GM19395 (cell line): ENCODE measurements around the gene ULBP1.
"Not testable (repeated sequence)": the region's sequence is repeated elsewhere in the genome, so short reads cannot be mapped to it uniquely, and the experiment has no call there.

Experiments
- ATAC-seq: cut with Tn5 transposase; IDR thresholded peaks from one replicate; pipeline ENCODE4 v1.9.1; 2021; ENCODE audit warnings: mild to moderate bottlenecking, moderate library complexity; ENCODE audit not compliant: unreplicated experiment

The ULBP1 gene

DNA sequence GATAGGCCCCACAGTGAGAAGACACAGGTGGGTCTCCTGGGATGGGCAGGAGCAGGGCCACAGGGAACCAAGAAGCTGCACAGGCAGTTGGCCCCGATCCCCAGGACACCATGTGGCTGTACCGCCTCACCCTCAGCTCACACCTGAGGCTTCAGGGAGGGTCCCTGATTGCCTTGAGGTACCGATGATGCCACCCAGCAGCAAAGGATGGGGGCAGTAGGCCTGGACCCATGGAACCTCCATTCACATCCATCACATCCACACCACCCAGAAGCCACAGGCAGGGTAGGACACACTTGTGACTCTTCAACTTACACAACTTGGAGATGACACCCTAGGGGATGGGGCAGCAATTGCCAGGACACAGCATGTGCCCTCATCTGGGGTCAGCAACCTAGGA, 39.9 kb downstream of the ULBP1 start:
- ATAC-seq = not testable (repeated sequence)

DNA sequence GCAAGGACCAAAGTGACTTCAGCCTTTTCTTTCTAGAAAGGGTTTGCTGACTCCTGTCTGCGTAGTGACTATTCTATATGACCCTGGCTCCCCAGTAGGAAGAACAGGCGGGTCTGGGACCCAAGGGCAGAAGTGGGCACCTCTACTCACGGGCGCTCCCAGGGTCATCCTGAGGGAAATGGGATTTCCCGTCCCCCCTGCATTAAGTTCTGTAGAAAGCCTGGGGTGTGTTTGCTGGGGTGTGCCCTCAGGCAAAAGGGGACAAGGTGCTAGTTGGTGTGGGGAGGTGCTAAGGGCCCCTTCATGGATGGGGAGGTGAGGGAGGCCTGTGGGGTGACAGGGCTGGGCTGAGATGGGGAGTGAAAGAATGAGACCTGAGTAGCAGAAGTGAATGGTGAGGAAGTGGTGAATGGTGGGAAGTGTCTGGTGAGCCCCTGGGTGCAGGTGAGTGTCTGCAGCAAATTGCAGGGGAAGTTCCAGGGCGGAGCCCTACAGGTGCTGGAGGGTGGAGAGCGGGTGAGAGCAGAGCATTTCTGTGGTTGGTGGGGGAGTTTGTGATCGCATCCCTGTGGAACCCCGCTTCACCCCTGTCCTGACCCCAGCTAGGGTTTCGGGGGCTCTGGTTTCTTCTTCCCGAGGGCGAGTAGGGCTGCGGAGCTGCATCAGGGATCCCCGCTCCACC, 40.5 kb downstream of the ULBP1 start:
- ATAC-seq = peak; percentile 9

- peak; percentile 68 for ATAC-seq
Measured at GRCh38 chr6:150004783-150005717, 41.3 kb downstream of the ULBP1 start.

DNA sequence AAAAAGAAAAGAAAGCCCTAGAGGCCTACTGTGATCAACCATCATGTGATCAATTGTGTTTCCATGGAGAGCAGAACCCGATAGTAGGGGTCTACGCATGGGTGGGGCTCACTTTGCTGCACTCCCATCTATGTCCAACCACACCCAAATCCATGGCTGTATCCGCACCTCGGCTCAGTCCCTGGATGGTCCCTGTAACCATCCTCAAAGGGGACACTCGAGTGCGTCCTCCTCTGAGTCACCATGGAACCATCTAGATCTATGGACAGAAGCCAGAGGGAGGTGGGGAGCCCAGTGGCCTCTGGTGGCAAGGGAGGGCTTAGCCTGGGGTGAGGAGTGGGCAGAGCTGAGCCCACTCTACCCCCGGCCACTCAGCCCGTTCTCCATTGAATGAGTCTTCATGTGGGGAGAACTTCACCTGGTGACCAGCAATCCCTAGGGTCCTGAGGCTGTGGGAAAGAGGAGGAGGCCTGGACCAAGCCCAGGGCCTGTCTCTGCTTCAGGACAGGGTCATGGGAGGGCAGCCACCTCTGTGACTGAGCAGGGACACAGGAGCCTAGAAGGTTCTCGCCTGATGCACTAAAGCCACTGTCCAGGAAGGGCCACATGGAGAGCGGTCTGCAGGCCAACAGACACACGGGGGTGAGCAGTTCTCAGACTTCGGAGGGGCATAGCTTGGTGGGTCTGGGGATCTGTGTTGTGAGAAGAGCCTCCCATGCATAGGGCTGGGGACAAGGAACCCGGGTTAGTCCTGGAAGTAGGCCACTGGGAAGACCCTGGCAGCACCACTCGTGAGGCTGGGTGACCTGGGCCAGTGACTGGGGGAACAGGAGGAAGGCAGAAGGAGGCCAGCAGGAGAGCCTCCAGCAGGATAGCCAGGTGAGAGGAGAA, 42.3 kb downstream of the ULBP1 start:
- ATAC-seq = no peak

GRCh38 chr6:150006961-150007464, 43.3 kb downstream of the ULBP1 start:
- ATAC-seq = peak; percentile 49

DNA sequence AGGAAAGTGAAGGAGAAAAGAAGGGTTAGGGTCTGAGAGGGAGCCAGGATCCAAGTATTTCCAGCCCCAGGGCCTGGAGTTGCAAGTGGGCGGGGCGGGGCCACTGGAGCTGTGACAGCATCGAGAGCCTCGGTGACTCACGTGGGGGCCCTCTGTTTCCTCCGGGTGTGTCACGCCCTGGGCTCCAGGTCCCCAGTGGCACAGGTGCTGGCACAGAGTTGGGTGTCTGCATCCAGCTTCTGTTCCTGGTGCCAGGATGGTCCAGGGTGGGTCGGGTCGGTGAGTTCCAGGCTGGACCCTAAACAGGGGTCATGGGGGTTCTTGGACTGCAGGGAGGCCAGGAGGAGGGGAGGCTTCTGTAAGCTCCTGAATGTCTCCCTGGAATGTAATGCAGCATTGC, 44.8 kb downstream of the ULBP1 start:
- no peak for ATAC-seq

GRCh38 chr6:150012846-150013784, 49.4 kb downstream of the ULBP1 start:
- ATAC-seq = not testable (repeated sequence)

DNA sequence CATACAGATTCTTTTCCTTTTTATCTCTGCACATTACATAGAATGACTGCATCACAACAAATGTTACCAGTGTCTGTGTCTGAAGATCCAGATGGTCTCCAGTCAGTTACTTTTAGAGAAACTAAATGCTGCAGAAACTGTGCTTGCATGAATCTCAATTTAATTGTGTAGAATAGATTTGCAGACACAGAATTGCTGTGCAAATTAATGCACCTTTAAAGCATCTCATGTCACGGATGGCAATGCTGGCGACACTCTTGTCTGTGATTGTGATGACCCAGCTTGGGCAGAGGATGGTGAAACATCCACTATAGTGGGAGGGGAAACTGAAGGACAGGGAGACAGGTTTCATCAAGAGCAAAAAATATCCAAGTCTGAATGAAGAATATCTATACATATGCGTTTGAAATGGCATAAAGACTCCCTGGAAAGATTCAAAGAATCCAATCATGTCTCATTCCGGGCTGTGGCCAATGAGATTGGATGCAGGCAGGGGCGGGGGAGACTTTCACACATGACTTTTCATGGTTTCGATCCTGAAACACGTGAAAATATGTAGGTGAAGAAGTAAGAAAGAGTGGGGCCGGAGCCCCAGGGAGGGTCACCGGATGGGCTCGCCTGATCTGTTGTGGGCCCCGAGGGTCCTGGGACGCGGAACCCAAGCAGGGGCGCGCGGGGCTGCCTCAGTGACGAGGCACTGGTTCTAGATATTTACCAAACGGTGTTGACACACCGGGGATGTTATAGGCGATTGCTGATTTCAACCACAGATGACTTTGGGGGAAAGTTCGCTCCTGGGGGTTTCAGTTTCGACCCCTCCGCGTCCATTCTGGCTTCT, 50.3 kb downstream of the ULBP1 start:
- ATAC-seq = not testable (repeated sequence)

GRCh38 chr6:150014623-150015280, 51.0 kb downstream of the ULBP1 start:
- ATAC-seq = not testable (repeated sequence)

GRCh38 chr6:150015281-150016001, 51.7 kb downstream of the ULBP1 start:
- not testable (repeated sequence) for ATAC-seq

GRCh38 chr6:150016324-150017185, 52.8 kb downstream of the ULBP1 start:
- ATAC-seq = no peak

- ATAC-seq = not testable (repeated sequence)
Measured at GRCh38 chr6:150017186-150017521, 53.4 kb downstream of the ULBP1 start.

DNA sequence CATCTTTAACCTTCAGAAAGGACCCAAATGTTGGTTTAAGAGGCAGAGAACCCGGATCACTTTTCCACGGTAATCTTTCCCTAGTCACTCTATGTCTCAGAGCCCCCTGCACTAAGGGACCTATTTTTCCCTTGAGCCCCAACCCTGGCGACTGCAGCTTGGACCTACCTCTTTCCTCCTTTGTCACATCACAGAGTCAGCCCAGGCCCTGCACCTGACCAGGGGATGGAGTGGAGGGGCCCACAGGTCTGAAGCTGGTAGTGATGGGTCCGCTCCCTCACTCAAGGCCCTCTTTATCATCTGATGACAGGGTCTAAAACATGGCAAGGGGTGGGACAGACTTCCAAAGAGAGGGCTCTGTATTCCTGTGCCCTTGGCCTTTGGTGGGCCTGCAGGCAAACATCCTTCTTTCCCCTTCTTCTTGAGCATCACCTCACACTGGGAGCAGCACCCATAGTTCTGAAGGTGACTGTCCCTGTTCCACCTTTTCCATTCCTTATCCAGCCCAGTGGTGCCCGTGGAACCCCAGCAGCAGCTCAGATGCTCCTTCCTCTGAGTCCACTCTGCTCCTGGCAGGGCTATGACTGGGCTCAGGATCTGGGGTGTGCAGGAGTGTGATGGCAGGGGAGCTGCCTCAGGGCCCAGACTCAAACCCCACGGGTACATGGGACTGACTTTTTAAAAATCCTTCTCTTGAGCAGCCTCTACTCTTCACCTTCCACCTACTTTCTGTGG, 55.3 kb downstream of the ULBP1 start:
- no peak for ATAC-seq

DNA sequence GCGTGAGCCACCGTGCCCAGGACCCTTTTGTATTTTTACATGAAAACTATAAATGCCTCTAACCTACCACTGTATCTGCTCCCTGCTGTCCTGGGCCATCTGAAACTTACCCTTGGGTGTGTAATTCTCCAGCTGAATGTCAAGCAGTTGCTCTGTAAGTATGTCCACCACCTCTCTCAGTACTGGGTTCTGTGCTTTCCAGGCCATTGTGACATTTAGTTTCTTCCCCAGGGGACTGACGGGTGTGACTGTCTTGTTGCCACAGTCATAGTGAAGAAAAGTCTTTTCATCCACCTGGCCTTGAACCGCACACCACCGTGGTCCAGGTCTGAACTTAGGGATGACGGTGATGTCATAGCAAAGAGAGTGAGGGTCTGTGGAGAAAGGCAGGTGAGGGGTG, 58.1 kb downstream of the ULBP1 start:
- ATAC-seq = not testable (repeated sequence)
